NCI-H1930 (cell line): ENCODE data around the gene RAD23B.
"Not testable (repeated sequence)": the region's sequence is repeated elsewhere in the genome, so short reads cannot be mapped to it uniquely, and the experiment has no call there.

Experiments
- DNase-seq, 2 experiments: peaks; one replicate each; lab custom pipeline; 2025; lab: John Stamatoyannopoulos, UW

The RAD23B gene

GRCh38 chr9:107282759-107283622, at the start of gene RAD23B:
RAD23B (plus strand) TSS chr9:107283279; CDS start chr9:107283630, 351 bp downstream.
- peak; percentile 97 for DNase-seq

DNA sequence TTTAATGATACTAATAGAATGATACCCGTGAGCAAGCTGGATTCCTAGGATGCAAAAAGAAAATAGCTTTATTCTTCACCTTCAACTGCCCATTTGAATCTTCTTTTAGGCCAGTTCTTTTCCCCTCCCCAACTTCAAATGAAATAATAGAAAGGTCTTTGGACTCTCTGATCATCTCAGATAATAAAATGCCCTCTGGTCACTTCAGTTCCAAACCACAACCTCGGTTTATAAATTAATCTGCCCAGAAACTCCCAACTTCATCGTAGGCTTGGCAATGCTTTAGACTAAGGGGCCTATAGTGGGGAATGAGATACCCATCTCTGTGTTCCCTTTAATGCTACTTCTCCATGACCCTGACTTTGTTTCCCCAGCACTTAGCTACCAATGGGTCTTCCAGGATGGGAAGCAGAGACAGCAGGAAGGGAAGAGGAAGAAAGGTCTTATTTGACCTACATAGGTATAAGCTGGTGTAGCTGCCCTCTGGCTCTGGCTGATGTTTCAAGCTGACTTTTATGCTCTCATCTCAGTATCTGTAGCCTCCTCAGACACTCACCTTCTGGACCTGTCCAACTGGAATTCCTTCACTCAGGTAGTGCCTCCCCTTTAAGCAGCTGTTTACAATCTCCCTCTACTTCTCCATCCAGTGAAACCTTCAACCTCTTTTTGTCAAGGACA, 47.2 kb upstream of the RAD23B start:
- no peak for DNase-seq

DNA sequence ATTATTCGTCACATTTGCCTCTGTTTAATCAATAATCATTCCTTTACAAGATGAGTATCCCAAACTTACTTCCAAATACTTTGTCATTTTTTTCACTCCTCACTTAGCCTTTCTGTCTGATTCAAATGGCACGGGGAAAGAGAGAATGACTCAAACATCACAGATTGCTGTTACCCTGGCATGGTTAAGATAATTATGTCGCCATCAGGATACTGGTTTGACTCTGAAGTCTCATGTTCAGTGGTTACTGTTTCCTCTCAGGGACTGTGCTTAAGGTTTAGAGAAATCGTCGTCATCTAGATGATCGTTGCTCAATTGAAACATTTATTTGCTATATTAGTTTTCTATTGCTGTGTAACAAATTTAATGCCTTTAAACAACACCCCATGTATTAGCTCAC, 45.2 kb upstream of the RAD23B start:
- DNase-seq, result no peak

- DNase-seq, result no peak
Observed at GRCh38 chr9:107239474-107239873, 43.6 kb upstream of the RAD23B start.

DNA sequence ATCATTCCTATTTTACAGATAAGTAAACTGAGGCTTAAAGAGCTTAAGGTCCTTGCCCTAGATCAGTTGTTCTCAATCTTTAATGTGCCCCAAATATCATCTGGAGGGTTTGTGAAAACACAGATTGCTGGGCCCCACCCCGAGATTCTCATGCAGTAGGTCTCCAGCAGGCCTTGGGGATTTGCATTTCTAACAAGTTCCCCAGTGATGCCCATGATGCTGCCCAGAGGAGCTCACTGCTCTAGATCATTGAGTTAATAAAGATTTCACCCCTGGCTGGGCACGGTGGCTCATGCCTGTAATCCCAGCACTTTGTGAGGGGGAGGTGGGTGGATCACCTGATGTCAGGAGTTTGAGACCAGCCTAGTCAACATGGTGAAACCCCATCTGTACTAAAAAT, 42.8 kb upstream of the RAD23B start:
- no peak for DNase-seq

DNA sequence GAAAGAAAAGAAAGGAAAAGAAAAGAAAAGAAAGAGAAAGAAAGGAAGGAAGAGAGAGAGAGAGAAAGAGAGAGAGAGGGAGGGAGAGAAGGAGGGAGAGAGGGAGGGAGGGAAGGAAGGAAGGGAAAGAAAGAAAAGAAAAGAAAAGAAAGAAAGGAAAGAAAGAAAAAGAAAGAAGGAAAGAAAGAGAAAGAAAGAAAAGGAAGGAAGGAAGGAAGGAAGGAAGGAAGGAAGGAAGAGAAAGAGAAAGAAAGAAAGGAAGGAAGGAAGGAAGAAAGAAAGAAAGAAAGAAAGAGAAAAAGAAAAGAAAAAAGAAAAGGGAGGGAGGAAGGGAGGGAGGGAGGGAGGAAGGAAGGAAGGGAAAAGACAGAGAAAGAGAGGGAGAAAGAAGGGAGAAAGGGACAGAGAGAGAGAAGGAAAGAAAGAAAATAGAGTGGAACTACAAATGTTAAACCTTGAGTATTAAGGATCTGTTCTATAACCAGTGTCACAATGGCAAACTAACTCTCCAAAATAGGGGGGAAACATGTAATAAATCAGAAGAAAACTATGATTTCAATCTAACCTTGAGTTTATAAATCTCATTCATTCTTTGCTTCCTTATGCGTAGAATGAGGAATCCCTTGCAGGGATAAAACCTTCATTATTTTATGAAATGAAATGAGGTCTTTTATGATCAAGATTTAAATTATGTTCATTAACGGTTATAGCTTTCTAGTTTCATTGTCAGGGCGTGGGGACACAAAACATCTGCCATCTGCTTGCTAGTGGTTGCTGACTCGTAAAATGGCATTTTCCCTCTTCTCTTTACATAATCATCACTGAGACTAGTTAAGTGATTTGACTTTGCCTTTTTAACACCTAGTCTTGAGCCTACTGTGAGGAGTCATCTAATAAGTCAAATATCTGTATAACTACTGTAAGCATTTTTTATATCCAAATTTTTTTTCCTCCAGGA, 40.7 kb upstream of the RAD23B start:
- no peak for DNase-seq

DNA sequence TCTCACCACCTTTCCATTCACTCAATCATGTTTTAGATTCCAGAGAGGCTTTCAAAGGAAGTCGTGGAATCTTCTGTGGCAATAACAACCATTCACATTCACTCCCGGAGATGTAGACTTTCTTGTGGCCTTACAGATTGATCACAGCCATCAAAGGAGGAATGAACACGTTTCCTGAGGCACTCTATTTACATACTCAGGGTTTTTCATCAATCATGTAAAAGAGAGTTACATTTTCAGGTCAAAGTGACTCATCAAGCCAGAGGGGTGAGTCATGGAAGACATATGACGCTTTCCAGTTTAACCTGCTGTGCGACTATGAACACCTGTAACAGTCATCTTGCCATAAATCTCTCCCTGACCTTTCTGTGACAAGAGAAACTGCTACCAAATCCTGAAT, 39.3 kb upstream of the RAD23B start:
- DNase-seq, result no peak

- DNase-seq, result peak in 1 of 2 experiments; percentile 11
Observed at GRCh38 chr9:107246259-107247254, 36.5 kb upstream of the RAD23B start.

DNA sequence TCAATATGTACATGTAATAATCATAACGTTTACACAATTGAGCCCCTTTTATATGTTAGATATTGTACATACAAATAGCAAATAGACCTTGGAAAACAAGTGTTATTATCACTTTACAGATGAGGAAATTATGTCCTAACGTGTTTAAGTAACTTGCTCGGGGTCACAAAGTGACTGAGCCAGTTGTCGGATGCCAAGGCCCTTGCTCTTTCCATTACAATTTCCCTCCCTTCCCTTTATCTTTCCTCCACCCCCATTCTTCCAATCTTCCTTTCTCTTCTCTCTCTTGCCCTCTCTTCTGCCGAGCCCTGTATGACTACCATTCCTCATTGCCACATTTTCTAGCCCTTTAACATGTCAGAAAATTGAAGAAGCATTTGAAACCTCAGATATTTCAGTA, 34.4 kb upstream of the RAD23B start:
- DNase-seq, result no peak

- no peak for DNase-seq
Observed at GRCh38 chr9:107249131-107249533, 33.9 kb upstream of the RAD23B start.

DNA sequence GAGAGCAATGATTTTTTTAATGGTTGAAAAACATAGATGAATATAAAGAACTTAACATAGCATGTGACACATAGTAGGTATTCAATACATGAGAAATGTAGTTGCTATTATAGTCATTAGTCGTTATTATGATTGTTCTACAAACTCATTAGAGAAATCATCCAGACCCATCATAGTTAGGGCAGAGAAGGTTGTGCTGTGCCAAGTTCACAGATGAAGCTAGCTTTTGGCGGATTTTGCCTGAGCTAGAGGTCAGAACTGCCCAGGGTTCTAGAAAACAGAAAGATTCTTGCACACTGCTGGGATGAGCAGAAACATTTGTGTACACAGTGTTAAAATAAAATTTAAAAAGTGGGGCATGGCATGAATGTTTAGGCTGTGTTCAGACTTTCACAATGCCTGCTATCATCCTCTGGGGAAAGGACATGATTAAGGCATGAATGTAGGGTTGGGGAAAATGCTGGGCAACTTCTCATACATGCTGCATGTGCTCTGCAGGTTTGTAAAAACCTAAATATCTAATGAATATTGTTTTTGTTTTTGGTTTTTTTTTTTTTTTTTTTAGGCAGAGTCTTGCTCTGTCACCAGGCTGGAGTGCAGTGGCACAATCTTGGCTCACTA, 33.3 kb upstream of the RAD23B start:
- no peak for DNase-seq

GRCh38 chr9:107251756-107252322, 31.2 kb upstream of the RAD23B start:
- DNase-seq, result no peak

DNA sequence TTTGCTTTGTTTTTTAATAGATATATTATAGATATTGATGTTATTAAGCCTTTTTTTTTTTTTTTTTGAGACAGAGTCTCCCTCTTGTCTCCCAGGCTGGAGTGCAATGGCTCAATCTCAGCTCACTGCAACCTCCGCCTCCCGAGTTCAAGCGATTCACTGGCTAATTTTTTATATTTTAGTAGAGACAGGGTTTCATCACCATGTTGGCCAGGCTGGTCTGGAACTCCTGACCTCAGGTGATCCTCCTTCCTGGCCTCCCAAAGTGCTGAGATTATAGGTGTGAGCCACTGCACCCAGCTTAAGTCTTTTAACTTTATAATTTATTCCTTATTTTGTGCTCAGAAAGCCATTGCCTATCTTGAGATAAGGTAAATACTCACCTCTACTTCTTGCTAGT, 24.2 kb upstream of the RAD23B start:
- no peak for DNase-seq

GRCh38 chr9:107259751-107260313, 23.2 kb upstream of the RAD23B start:
- not testable (repeated sequence) for DNase-seq

GRCh38 chr9:107260437-107261081, 22.5 kb upstream of the RAD23B start:
- DNase-seq, result peak; percentile 29 to 50

GRCh38 chr9:107261106-107261505, 22.0 kb upstream of the RAD23B start:
- no peak for DNase-seq

DNA sequence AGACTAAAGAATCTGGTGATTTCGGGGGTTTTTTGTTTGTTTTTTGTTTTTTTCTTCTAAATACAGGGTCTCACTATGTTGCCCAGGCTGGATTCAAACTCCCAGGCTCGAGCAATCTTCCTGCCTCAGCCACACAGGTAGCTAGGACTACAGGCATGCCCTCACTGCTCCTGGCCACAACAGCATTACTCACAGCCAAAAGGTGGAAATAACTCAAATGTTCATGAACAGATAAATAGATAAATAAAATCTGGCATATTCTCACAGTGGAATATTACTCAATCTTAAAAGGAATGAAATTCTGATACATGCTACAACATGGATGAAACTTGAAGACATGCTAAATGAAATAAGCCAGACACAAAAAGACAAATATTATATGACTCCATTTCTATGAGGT, 19.8 kb upstream of the RAD23B start:
- DNase-seq, result no peak

- no peak for DNase-seq
Observed at GRCh38 chr9:107266624-107267368, 16.3 kb upstream of the RAD23B start.

DNA sequence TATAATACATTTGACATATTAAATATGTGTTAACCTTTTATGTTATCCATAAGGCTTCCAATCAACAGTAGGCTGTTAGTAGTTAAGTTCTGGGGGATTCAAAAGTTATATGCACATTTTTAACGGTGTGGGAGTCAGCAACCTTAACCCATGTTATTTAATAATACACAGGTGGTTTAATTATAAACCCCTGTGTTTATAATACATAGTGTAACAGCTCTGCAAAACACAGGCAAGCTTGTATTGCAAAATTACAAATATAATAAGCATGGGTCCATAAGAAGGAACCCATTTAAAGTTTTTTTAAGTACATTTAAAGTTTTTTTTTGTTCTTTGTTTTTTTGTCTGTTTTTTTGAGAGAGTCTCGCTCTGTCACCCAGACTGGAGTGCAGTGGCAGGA, 14.5 kb upstream of the RAD23B start:
- no peak for DNase-seq
